GM12878 (cell line): ENCODE data around the gene HDAC9. TPM values are rescaled to one million over a fixed set of nuclear protein-coding genes. Genes with fewer than 3 reads are reported as not detected.

ENCODE experiments used
- ATAC-seq: fragments of 200-7000 bp; cut with Tn5 transposase; 3 replicates; pipeline ENCODE4 v1.9.1; 2020; ENCODE audit warnings: mild to moderate bottlenecking, moderate library complexity
- BruUV-seq: library from RNA; stranded (reverse); fragments of 400-500 nt; replicated peaks from 2 replicates; lab custom pipeline; 2021; lab: Mats Ljungman, UMichigan
- CTCF ChIA-PET: fragments of 300-600 bp; sonication (Branson Sonifier 250); formaldehyde crosslinking; extraction: SDS; loops from one replicate; lab custom pipeline; 2021; ENCODE audit warnings: inconsistent platforms; lab: Yijun Ruan, JAX
- POLR2A ChIA-PET: fragments of 350-600 bp; formaldehyde crosslinking; extraction: SDS; loops from one replicate; lab custom pipeline; 2021; ENCODE audit warnings: inconsistent platforms; lab: Charles Lee
- RAD21 ChIA-PET: fragments of 300-600 bp; sonication (Branson Sonifier 250); formaldehyde crosslinking; loops from one replicate; lab custom pipeline; 2023; ENCODE audit warnings: antibody characterized with exemption; ENCODE audit not compliant: unreplicated experiment; lab: Charles Lee
- SMC1A ChIA-PET: fragments of 300-600 bp; sonication (Branson Sonifier 250); formaldehyde crosslinking; loops from one replicate; lab custom pipeline; 2023; ENCODE audit not compliant: unreplicated experiment, uncharacterized antibody; lab: Charles Lee
- DNase-seq: peaks from one replicate; pipeline ENCODE4 v3.0.0-alpha.2; 2011; ENCODE audit warnings: low read depth, low spot score
- FAIRE-seq: peaks from 3 replicates; lab custom pipeline; 2011; peaks lifted over from hg19 to GRCh38; lab: Jason Lieb, UNC
- H2AFZ ChIP-seq: 2 replicates; pipeline ENCODE4 v1.6.0; 2011; ENCODE audit warnings: low read depth, low read length, control low read depth; ENCODE audit not compliant: control insufficient read depth
- H3K27ac ChIP-seq: 2 replicates; pipeline ENCODE4 v1.5.1; 2011; ENCODE audit warnings: control low read depth; ENCODE audit not compliant: control insufficient read depth, insufficient read depth
- H3K27me3 ChIP-seq, 2 experiments: replicated peaks in 1 of 2; 2 replicates each; pipeline versions ENCODE4 v1.6.0 to v1.6.1; 2011; ENCODE audit warnings: low read length in 1 of 2; ENCODE audit not compliant: control insufficient read depth in 2 of 2, insufficient read depth in 2 of 2
- H3K36me3 ChIP-seq, 2 experiments: 2 replicates each; pipeline ENCODE4 v1.5.1; 2011; ENCODE audit warnings: low read length in 1 of 2; ENCODE audit not compliant: control insufficient read depth in 2 of 2, insufficient read depth in 2 of 2
- H3K4me1 ChIP-seq: 2 replicates; pipeline ENCODE4 v1.6.1; 2011; ENCODE audit warnings: mild to moderate bottlenecking, low read length, moderate library complexity, mixed read lengths; ENCODE audit not compliant: control insufficient read depth, insufficient read depth
- H3K4me2 ChIP-seq: 2 replicates; pipeline ENCODE4 v1.6.0; 2011; ENCODE audit warnings: control low read depth; ENCODE audit not compliant: control insufficient read depth, insufficient read depth
- H3K4me3 ChIP-seq: fragments of 200-600 bp; sonication (generic); 2 replicates; pipeline ENCODE4 v1.5.1; 2016
- H3K79me2 ChIP-seq: 2 replicates; pipeline ENCODE4 v1.6.0; 2011; ENCODE audit warnings: low read length; ENCODE audit not compliant: control insufficient read depth, insufficient read depth
- H3K9ac ChIP-seq: 2 replicates; pipeline ENCODE4 v1.8.0; 2011; ENCODE audit warnings: low read length, control low read depth, mixed read lengths; ENCODE audit not compliant: control insufficient read depth, insufficient read depth
- H3K9me3 ChIP-seq: replicated peaks from 3 replicates; pipeline ENCODE4 v1.5.1; 2011; ENCODE audit warnings: mild to moderate bottlenecking, low read length; ENCODE audit not compliant: control insufficient read depth, insufficient read depth
- H4K20me1 ChIP-seq: 2 replicates; pipeline ENCODE4 v1.6.0; 2011; ENCODE audit not compliant: control insufficient read depth, insufficient read depth
- BHLHE40 ChIP-seq, 2 experiments: fragments of 450-650 bp in 1 of 2; IDR thresholded peaks; 2 replicates each; pipeline ENCODE4 v1.6.1; 2011 to 2017; ENCODE audit warnings: low read depth in 2 of 2, borderline replicate concordance in 1 of 2, improper control_type of control experiment in 1 of 2, low read length in 1 of 2, mild to moderate bottlenecking in 1 of 2
- EED ChIP-seq: sonication (generic); IDR thresholded peaks from 2 replicates; pipeline ENCODE4 v1.6.1; 2016; ENCODE audit warnings: antibody characterized with exemption, low read depth
- ESRRA ChIP-seq: IDR thresholded peaks from 2 replicates; pipeline ENCODE4 v1.6.1; 2012; ENCODE audit warnings: mild to moderate bottlenecking, low read length, improper control_type of control experiment
- GABPA ChIP-seq: IDR thresholded peaks from 2 replicates; pipeline ENCODE4 v1.6.1; 2014; ENCODE audit warnings: antibody characterized with exemption, low read depth, mild to moderate bottlenecking, inconsistent platforms
- HDAC6 ChIP-seq: fragments of 200-600 bp; sonication (generic); IDR thresholded peaks from one replicate; pipeline ENCODE4 v1.8.0; 2017; ENCODE audit warnings: antibody characterized with exemption; ENCODE audit not compliant: unreplicated experiment
- HDGF ChIP-seq: fragments of 450-650 bp; IDR thresholded peaks from 2 replicates; pipeline ENCODE4 v1.6.1; 2016; ENCODE audit warnings: antibody characterized with exemption
- KLF5 ChIP-seq: fragments of 450-650 bp; IDR thresholded peaks from 2 replicates; pipeline ENCODE4 v1.6.1; 2014; ENCODE audit warnings: mild to moderate bottlenecking; ENCODE audit not compliant: partially characterized antibody
- MEF2A ChIP-seq: IDR thresholded peaks from 2 replicates; pipeline ENCODE4 v1.6.1; 2011; ENCODE audit warnings: low read depth, mild to moderate bottlenecking, low read length, moderate library complexity; ENCODE audit not compliant: insufficient read depth
- NBN ChIP-seq: fragments of 450-650 bp; IDR thresholded peaks from 2 replicates; pipeline ENCODE4 v1.6.1; 2016
- NR2F1 ChIP-seq: fragments of 450-650 bp; conservative IDR thresholded peaks from 2 replicates; pipeline ENCODE4 v1.6.1; 2017; ENCODE audit warnings: mild to moderate bottlenecking
- NRF1 ChIP-seq: conservative IDR thresholded peaks from 2 replicates; pipeline ENCODE4 v1.6.1; 2011; ENCODE audit warnings: mild to moderate bottlenecking, low read depth, low read length, improper control_type of control experiment
- RBBP5 ChIP-seq: fragments of 200-600 bp; sonication (generic); conservative IDR thresholded peaks from 2 replicates; pipeline ENCODE4 v1.6.1; 2016
- SREBF2 ChIP-seq: IDR thresholded peaks from 2 replicates; pipeline ENCODE4 v1.6.1; 2012; ENCODE audit warnings: mild to moderate bottlenecking, low read length
- TBL1XR1 ChIP-seq: IDR thresholded peaks from 2 replicates; pipeline ENCODE4 v1.6.1; 2012; ENCODE audit warnings: low read depth, low read length, improper control_type of control experiment
- ZSCAN29 ChIP-seq: fragments of 450-650 bp; IDR thresholded peaks from 2 replicates; pipeline ENCODE4 v1.6.1; 2017; ENCODE audit warnings: mild to moderate bottlenecking, moderate library complexity
- WGBS: methylation state at CpG from one replicate; pipeline ENCODE4 v1.1.6; 2016; ENCODE audit warnings: low lambda C conversion rate; ENCODE audit not compliant: insufficient replicate concordance, insufficient coverage; ENCODE audit errors: missing lambda C conversion rate; 5-methylcytosine and 5-hydroxymethylcytosine counted together
- in situ Hi-C: fragments of 300-500 bp; cut with MboI; formaldehyde crosslinking; loops from 9 replicates; pipeline ENCODE4 v1.14.3; 2018; ENCODE audit warnings: mixed read lengths
- intact Hi-C: fragments of 100-400 bp; cut with micrococcal nuclease; formaldehyde crosslinking; loops from one replicate; pipeline ENCODE4 v1.14.2; 2022; ENCODE audit not compliant: unreplicated experiment
- polyA plus RNA-seq, 11 experiments: library from polyadenylated mRNA; depleted of rRNA in 4 of 11; unstranded in 6 of 11; stranded (reverse) in 5 of 11; fragments of >200 nt; fragmentation: Nextera tagmentation in 4 of 11; fragmentation: Illumina TruSeq in 1 of 11; extraction: Ambion mirVana in 4 of 11; extraction: Trizol in 1 of 11; gene quantifications; 1 replicate in 1 of 11; 2 replicates in 10 of 11; pipeline versions ENCODE4 v1.2.1 to v1.2.3, GENCODE V29; 2011 to 2016; ENCODE audit warnings: inconsistent platforms in 2 of 11, missing spikeins in 2 of 11, low read depth in 1 of 11
- total RNA-seq, 4 experiments: library from RNA; depleted of rRNA in 3 of 4; stranded (reverse); fragments of >200 nt in 3 of 4; fragmentation: Illumina TruSeq in 1 of 4; extraction: Trizol in 1 of 4; gene quantifications; 2 replicates each; pipeline versions ENCODE4 v1.2.1 to v1.2.3, GENCODE V29; 2013 to 2021
- TF ChIP-seq, protein P1 (sequence below): fragments of 450-650 bp; IDR thresholded peaks from 2 replicates; pipeline ENCODE4 v1.6.1; 2017; ENCODE audit warnings: mild to moderate bottlenecking, low read depth, inconsistent platforms; ENCODE audit not compliant: poor library complexity, severe bottlenecking
- TF ChIP-seq, protein P2 (sequence below): IDR thresholded peaks from 2 replicates; pipeline ENCODE4 v1.6.1; 2011; ENCODE audit warnings: low read depth, mild to moderate bottlenecking, low read length, moderate library complexity, borderline replicate concordance; ENCODE audit errors: extremely low read depth
- TF ChIP-seq, protein P3 (sequence below): fragments of 450-650 bp; formaldehyde crosslinking; IDR thresholded peaks from 2 replicates; pipeline ENCODE4 v1.4.0; 2020; ENCODE audit warnings: mild to moderate bottlenecking, moderate library complexity

The HDAC9 gene
- total and polyA plus RNA-seq, 10 of the 15 experiments (the other 5 are each of a cell fraction or from before 2014, with no cell fraction given), result 0.73 to 12.8 (median 0.92) TPM

DNA sequence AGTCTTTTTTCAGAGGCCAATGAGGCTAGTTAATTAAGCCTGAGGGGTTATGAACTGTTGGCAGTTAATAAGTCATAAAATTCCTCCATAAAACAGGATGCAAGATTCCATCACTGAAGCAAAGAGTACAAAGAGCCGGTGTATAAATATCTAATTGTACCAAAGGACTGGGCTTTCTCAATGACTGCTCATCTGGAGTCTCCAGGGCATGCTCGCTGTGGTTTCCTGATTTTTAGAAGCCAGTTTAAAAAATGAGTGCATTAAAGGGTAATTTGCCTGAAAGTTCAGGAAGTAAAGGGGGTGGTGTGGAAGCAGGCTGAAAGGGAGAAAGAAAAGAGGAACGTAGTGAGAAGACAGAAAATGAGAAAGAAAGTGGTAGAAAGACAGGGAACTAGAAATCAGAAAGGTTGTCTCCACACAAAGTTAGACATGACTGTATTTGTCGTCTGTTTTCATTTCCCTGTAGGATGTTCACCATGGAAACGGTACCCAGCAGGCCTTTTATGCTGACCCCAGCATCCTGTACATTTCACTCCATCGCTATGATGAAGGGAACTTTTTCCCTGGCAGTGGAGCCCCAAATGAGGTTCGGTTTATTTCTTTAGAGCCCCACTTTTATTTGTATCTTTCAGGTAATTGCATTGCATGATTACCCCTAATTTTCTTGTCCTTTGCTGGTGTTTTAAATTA, 339.6 kb downstream of the HDAC9 start:
- H3K4me1 ChIP-seq, result no peaks in the 10 kb centered on the region
- 21% methylated on average over 7 of the region's 7 CpGs for WGBS
- no peaks in the 10 kb centered on the region for H4K20me1 ChIP-seq
- H3K27me3 ChIP-seq, result no peaks in the 10 kb centered on the region
- H3K9ac ChIP-seq, result no peak overlapping the region
- no peak overlapping the region for H3K4me2 ChIP-seq
- H3K27ac ChIP-seq, result no peak overlapping the region
- no peak overlapping the region for H2AFZ ChIP-seq
- BruUV-seq, result no TSS peak
- ChIA-PET POLR2A (no interaction called here), SMC1A (no interaction called here)
- no peak for DNase-seq
- intact Hi-C loops, result no loop called here
- H3K79me2 ChIP-seq, result no peaks in the 10 kb centered on the region
- H3K4me3 ChIP-seq, result no peak overlapping the region
- H3K36me3 ChIP-seq, result no peaks in the 10 kb centered on the region
- no peaks in the 10 kb centered on the region for H3K9me3 ChIP-seq
- no peak for TF ChIP-seq NR2F1
- no peak for TF ChIP-seq TBL1XR1
- TF ChIP-seq, protein P1, sequence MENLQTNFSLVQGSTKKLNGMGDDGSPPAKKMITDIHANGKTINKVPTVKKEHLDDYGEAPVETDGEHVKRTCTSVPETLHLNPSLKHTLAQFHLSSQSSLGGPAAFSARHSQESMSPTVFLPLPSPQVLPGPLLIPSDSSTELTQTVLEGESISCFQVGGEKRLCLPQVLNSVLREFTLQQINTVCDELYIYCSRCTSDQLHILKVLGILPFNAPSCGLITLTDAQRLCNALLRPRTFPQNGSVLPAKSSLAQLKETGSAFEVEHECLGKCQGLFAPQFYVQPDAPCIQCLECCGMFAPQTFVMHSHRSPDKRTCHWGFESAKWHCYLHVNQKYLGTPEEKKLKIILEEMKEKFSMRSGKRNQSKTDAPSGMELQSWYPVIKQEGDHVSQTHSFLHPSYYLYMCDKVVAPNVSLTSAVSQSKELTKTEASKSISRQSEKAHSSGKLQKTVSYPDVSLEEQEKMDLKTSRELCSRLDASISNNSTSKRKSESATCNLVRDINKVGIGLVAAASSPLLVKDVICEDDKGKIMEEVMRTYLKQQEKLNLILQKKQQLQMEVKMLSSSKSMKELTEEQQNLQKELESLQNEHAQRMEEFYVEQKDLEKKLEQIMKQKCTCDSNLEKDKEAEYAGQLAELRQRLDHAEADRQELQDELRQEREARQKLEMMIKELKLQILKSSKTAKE, result no peak
- no peak for TF ChIP-seq HDAC6
- TF ChIP-seq NBN, result no peak
- TF ChIP-seq, protein P2, sequence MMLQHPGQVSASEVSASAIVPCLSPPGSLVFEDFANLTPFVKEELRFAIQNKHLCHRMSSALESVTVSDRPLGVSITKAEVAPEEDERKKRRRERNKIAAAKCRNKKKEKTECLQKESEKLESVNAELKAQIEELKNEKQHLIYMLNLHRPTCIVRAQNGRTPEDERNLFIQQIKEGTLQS, result no peak
- TF ChIP-seq ESRRA, result no peak
- TF ChIP-seq RBBP5, result no peak
- TF ChIP-seq, protein P3, sequence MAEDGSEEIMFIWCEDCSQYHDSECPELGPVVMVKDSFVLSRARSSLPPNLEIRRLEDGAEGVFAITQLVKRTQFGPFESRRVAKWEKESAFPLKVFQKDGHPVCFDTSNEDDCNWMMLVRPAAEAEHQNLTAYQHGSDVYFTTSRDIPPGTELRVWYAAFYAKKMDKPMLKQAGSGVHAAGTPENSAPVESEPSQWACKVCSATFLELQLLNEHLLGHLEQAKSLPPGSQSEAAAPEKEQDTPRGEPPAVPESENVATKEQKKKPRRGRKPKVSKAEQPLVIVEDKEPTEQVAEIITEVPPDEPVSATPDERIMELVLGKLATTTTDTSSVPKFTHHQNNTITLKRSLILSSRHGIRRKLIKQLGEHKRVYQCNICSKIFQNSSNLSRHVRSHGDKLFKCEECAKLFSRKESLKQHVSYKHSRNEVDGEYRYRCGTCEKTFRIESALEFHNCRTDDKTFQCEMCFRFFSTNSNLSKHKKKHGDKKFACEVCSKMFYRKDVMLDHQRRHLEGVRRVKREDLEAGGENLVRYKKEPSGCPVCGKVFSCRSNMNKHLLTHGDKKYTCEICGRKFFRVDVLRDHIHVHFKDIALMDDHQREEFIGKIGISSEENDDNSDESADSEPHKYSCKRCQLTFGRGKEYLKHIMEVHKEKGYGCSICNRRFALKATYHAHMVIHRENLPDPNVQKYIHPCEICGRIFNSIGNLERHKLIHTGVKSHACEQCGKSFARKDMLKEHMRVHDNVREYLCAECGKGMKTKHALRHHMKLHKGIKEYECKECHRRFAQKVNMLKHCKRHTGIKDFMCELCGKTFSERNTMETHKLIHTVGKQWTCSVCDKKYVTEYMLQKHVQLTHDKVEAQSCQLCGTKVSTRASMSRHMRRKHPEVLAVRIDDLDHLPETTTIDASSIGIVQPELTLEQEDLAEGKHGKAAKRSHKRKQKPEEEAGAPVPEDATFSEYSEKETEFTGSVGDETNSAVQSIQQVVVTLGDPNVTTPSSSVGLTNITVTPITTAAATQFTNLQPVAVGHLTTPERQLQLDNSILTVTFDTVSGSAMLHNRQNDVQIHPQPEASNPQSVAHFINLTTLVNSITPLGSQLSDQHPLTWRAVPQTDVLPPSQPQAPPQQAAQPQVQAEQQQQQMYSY (CRISPR knock-in tag), result no peak
- no peak for TF ChIP-seq EED
- no peak for TF ChIP-seq ZSCAN29
- TF ChIP-seq HDGF, result no peak
- no peak for TF ChIP-seq BHLHE40 (IDR thresholded peaks at IDR 0.05; ENCODE audit: borderline replicate concordance in 1 of 2, low read depth in 2 of 2, low read length in 1 of 2)
- TF ChIP-seq NRF1, result no peak
- no peak for TF ChIP-seq SREBF2
- TF ChIP-seq KLF5, result no peak
- TF ChIP-seq MEF2A, result no peak
- no peak for TF ChIP-seq GABPA
- TF ChIP-seq, all 136 proteins: peak for 0
- ChIA-PET CTCF (interaction anchor here (0.6 kb wide), 1 partner anchor 37 kb away, joined by 3 read pairs; no protein-coding TSS in a partner anchor), RAD21 (no interaction called here)
- FAIRE-seq, result no peak
- in situ Hi-C loops, result no loop called here
- no peak for ATAC-seq
